Measurements from ENCODE around the gene ZNF276.

DNA sequence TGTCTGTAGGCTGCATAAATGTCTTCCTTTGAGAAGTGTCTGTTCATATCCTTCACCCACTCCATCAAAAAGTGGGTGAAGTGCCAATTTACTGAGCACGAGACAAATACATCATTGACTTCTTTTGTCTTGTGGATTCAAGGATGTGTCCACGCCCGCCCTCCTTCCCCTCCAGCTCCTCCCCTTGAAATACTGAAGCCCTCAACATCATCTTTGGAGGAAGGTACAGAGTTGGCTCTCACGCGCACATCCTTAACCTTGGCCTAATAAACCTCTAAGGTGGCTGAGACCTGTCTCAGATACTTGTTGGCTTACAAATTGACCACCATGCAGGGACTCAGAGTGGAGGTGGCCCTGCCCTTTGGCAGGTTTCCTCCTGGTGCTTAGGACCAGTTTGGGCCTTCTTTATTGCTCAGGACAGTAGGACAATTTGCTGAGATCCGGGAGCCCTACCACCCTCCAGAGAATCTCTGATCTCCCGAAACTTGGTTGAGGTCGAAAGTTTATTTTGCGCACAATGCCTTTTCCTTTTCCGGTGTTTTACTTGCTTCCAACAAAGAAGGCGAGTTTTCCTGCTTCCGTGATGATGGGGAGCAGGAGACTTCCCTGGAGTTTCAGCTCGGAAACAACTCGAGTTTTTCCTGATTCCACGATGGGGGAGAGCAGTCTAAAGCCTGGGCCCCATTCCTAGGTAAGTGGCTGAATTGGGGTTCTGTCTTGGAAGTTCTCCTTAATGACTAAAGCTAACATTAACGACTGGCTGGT is 49.0 kb upstream of the ZNF276 start:
- no peak for TF ChIP-seq MXI1 (IDR thresholded peaks at IDR 0.05; ENCODE audit: low read depth, low read length)
- TF ChIP-seq, protein P1, sequence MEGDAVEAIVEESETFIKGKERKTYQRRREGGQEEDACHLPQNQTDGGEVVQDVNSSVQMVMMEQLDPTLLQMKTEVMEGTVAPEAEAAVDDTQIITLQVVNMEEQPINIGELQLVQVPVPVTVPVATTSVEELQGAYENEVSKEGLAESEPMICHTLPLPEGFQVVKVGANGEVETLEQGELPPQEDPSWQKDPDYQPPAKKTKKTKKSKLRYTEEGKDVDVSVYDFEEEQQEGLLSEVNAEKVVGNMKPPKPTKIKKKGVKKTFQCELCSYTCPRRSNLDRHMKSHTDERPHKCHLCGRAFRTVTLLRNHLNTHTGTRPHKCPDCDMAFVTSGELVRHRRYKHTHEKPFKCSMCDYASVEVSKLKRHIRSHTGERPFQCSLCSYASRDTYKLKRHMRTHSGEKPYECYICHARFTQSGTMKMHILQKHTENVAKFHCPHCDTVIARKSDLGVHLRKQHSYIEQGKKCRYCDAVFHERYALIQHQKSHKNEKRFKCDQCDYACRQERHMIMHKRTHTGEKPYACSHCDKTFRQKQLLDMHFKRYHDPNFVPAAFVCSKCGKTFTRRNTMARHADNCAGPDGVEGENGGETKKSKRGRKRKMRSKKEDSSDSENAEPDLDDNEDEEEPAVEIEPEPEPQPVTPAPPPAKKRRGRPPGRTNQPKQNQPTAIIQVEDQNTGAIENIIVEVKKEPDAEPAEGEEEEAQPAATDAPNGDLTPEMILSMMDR (IDR thresholded peaks at IDR 0.05), result no peak
- TF ChIP-seq, protein P2, sequence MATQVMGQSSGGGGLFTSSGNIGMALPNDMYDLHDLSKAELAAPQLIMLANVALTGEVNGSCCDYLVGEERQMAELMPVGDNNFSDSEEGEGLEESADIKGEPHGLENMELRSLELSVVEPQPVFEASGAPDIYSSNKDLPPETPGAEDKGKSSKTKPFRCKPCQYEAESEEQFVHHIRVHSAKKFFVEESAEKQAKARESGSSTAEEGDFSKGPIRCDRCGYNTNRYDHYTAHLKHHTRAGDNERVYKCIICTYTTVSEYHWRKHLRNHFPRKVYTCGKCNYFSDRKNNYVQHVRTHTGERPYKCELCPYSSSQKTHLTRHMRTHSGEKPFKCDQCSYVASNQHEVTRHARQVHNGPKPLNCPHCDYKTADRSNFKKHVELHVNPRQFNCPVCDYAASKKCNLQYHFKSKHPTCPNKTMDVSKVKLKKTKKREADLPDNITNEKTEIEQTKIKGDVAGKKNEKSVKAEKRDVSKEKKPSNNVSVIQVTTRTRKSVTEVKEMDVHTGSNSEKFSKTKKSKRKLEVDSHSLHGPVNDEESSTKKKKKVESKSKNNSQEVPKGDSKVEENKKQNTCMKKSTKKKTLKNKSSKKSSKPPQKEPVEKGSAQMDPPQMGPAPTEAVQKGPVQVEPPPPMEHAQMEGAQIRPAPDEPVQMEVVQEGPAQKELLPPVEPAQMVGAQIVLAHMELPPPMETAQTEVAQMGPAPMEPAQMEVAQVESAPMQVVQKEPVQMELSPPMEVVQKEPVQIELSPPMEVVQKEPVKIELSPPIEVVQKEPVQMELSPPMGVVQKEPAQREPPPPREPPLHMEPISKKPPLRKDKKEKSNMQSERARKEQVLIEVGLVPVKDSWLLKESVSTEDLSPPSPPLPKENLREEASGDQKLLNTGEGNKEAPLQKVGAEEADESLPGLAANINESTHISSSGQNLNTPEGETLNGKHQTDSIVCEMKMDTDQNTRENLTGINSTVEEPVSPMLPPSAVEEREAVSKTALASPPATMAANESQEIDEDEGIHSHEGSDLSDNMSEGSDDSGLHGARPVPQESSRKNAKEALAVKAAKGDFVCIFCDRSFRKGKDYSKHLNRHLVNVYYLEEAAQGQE (IDR thresholded peaks at IDR 0.05; ENCODE audit: low read depth, low read length), result no peak
- TF ChIP-seq POLR2AphosphoS5 (IDR thresholded peaks at IDR 0.05; ENCODE audit: low read depth, low read length), result no peak
- TF ChIP-seq, protein P3, sequence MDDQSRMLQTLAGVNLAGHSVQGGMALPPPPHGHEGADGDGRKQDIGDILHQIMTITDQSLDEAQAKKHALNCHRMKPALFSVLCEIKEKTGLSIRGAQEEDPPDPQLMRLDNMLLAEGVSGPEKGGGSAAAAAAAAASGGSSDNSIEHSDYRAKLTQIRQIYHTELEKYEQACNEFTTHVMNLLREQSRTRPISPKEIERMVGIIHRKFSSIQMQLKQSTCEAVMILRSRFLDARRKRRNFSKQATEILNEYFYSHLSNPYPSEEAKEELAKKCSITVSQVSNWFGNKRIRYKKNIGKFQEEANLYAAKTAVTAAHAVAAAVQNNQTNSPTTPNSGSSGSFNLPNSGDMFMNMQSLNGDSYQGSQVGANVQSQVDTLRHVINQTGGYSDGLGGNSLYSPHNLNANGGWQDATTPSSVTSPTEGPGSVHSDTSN (IDR thresholded peaks at IDR 0.05), result no peak
- no peak for TF ChIP-seq FOXJ3 (CRISPR knock-in tag; IDR thresholded peaks at IDR 0.05)
- no peak for TF ChIP-seq FOSL2 (IDR thresholded peaks at IDR 0.05; ENCODE audit: borderline replicate concordance, low read depth)
- TF ChIP-seq RAD21 (IDR thresholded peaks at IDR 0.05; ENCODE audit: low read length), result no peak
- TF ChIP-seq JUND (IDR thresholded peaks at IDR 0.05), result no peak
- TF ChIP-seq TAF1 (IDR thresholded peaks at IDR 0.05; ENCODE audit: borderline replicate concordance, low read depth, low read length), result no peak

Data from SK-N-SH (cell line).